Fibroblast of lung (primary cell): ENCODE data around the gene LIPA. TPM values are rescaled to one million over a fixed set of nuclear protein-coding genes. Genes with fewer than 3 reads are reported as not detected.

ENCODE experiments used
- DNase-seq, 2 donors: peaks; one replicate each; pipeline versions ENCODE4 v3.0.0 to v3.0.0-alpha.2; 2010; ENCODE audit warnings: low read depth in 2 of 2
- H2AFZ ChIP-seq: 2 replicates; pipeline ENCODE4 v1.5.1; 2012; ENCODE audit warnings: low read length, control low read depth, inconsistent platforms
- H3K27ac ChIP-seq: 2 replicates; pipeline ENCODE4 v1.5.1; 2011; ENCODE audit warnings: low read length, control low read depth; ENCODE audit not compliant: insufficient read depth
- H3K27me3 ChIP-seq: 2 replicates; pipeline ENCODE4 v1.5.1; 2011; ENCODE audit warnings: mild to moderate bottlenecking, low read length; ENCODE audit not compliant: control insufficient read depth, insufficient read depth
- H3K36me3 ChIP-seq: 2 replicates; pipeline ENCODE4 v1.5.1; 2011; ENCODE audit warnings: low read length; ENCODE audit not compliant: control insufficient read depth, insufficient read depth
- H3K4me1 ChIP-seq: 2 replicates; pipeline ENCODE4 v1.5.1; 2011; ENCODE audit warnings: low read length; ENCODE audit not compliant: control insufficient read depth, insufficient read depth; ENCODE audit errors: extremely low read depth
- H3K4me2 ChIP-seq: 2 replicates; pipeline ENCODE4 v1.5.1; 2011; ENCODE audit warnings: low read length, control low read depth; ENCODE audit not compliant: insufficient read depth; ENCODE audit errors: extremely low read depth
- H3K4me3 ChIP-seq, 4 experiments: fragments of 200-600 bp in 1 of 4; sonication (generic) in 1 of 4; replicated peaks in 1 of 4; 2 replicates each; pipeline ENCODE4 v1.5.1; 2011 to 2016; ENCODE audit warnings: low read length in 4 of 4, low read depth in 3 of 4, mild to moderate bottlenecking in 3 of 4, control low read depth in 2 of 4, inconsistent platforms in 1 of 4, mixed read lengths in 1 of 4; ENCODE audit not compliant: insufficient read depth in 1 of 4; ENCODE audit errors: control extremely low read depth in 1 of 4
- H3K79me2 ChIP-seq: 2 replicates; pipeline ENCODE4 v1.5.1; 2012; ENCODE audit warnings: mild to moderate bottlenecking, low read length, inconsistent platforms; ENCODE audit not compliant: control insufficient read depth, insufficient read depth
- H3K9ac ChIP-seq: 2 replicates; pipeline ENCODE4 v1.5.1; 2011; ENCODE audit warnings: mild to moderate bottlenecking, low read length, control low read depth; ENCODE audit not compliant: insufficient read depth
- H3K9me3 ChIP-seq: 2 replicates; pipeline ENCODE4 v1.5.1; 2012; ENCODE audit warnings: low read depth, low read length; ENCODE audit not compliant: control insufficient read depth, insufficient read depth
- H4K20me1 ChIP-seq: 2 replicates; pipeline ENCODE4 v1.5.1; 2011; ENCODE audit warnings: low read length; ENCODE audit not compliant: control insufficient read depth, insufficient read depth; ENCODE audit errors: extremely low read depth
- CTCF ChIP-seq, 2 donors: IDR thresholded peaks in 1 of 2; conservative IDR thresholded peaks in 1 of 2; 1 replicate in 1 of 2; 2 replicates in 1 of 2; pipeline ENCODE4 v1.5.1; 2011 to 2012; ENCODE audit warnings: low read length in 2 of 2, control low read depth in 1 of 2, inconsistent platforms in 1 of 2, low read depth in 1 of 2, mild to moderate bottlenecking in 1 of 2
- EZH2 ChIP-seq: IDR thresholded peaks from 2 replicates; pipeline ENCODE4 v1.5.1; 2012; ENCODE audit warnings: low read length, control low read depth, mild to moderate bottlenecking; ENCODE audit errors: missing control alignments
- polyA plus RNA-seq, 2 donors: library from polyadenylated mRNA; depleted of rRNA in 1 of 2; stranded (reverse) in 1 of 2; unstranded in 1 of 2; fragments of >200 nt; gene quantifications; 2 replicates each; pipeline ENCODE4 v1.2.1, GENCODE V29; 2011 to 2012; ENCODE audit warnings: missing spikeins in 1 of 2
- total RNA-seq: library from RNA; depleted of rRNA; stranded (reverse); fragments of >200 nt; gene quantifications from 2 replicates; pipeline ENCODE4 v1.2.1, GENCODE V29; 2014

The LIPA gene
- total and polyA plus RNA-seq, 2 donors (not counting 1 experiment from before 2014, with no cell fraction given) = 72.3 to 105 TPM

DNA sequence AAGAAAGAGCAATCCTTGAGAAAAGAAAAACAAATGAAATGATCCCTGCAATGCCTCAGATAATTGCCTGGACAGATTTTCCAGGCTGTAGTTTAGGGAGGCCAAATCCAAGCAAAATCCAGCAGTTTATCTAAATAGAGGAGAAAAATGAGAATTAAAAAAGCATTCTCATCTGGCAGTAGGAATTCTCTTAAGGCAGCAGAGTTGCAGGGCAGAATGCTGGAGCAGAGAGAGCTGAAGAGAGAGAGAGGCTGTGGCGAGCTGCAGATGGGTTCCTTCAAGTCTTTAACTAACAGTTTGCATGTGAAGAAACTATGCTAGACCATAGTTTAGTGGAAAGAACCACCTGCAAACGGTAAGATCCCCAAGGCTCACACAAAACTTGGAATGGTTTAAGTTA, 6.0 kb upstream of the LIPA start:
- Histone ChIP-seq H3K27me3 (no peaks in the 10 kb centered on the region), H3K79me2 (no peaks in the 10 kb centered on the region), H3K9ac (no peak overlapping the region), H3K9me3 (no peaks in the 10 kb centered on the region), H3K27ac (no peak overlapping the region), H3K36me3 (no peaks in the 10 kb centered on the region), H3K4me3 (no peak overlapping the region), H3K4me2 (no peak overlapping the region), H2AFZ (no peak overlapping the region), H3K4me1 (peaks cover 10% of the 10 kb centered on the region), H4K20me1 (no peaks in the 10 kb centered on the region)
- no peak for DNase-seq
- TF ChIP-seq CTCF (conservative IDR thresholded peaks at IDR 0.05 in 1 of 2, IDR thresholded peaks at IDR 0.05 in 1 of 2; ENCODE audit: low read depth in 1 of 2, low read length in 2 of 2) = no peak
- TF ChIP-seq EZH2 = no peak

- H3K9ac ChIP-seq = no peak overlapping the region
- no peaks in the 10 kb centered on the region for H4K20me1 ChIP-seq
- no peaks in the 10 kb centered on the region for H3K79me2 ChIP-seq
- DNase-seq = no peak
- H3K9me3 ChIP-seq = no peaks in the 10 kb centered on the region
- H3K4me1 ChIP-seq = peaks cover 6% of the 10 kb centered on the region
- H3K27me3 ChIP-seq = no peaks in the 10 kb centered on the region
- H2AFZ ChIP-seq = no peak overlapping the region
- no peaks in the 10 kb centered on the region for H3K36me3 ChIP-seq
- no peak overlapping the region for H3K4me2 ChIP-seq
- TF ChIP-seq CTCF (conservative IDR thresholded peaks at IDR 0.05 in 1 of 2, IDR thresholded peaks at IDR 0.05 in 1 of 2; ENCODE audit: low read depth in 1 of 2, low read length in 2 of 2) = no peak
- TF ChIP-seq EZH2 = no peak
- no peak overlapping the region for H3K27ac ChIP-seq
- no peak overlapping the region for H3K4me3 ChIP-seq
Measured at GRCh38 chr10:89256962-89257361, 5.4 kb upstream of the LIPA start.

GRCh38 chr10:89256340-89256739, 4.8 kb upstream of the LIPA start:
- Histone ChIP-seq H3K36me3 (no peaks in the 10 kb centered on the region), H3K27ac (no peak overlapping the region), H3K27me3 (no peaks in the 10 kb centered on the region), H4K20me1 (no peaks in the 10 kb centered on the region), H3K9ac (no peak overlapping the region), H3K9me3 (no peaks in the 10 kb centered on the region), H2AFZ (no peak overlapping the region), H3K4me1 (peaks cover 6% of the 10 kb centered on the region), H3K4me2 (no peak overlapping the region), H3K4me3 (no peak overlapping the region), H3K79me2 (no peaks in the 10 kb centered on the region)
- TF ChIP-seq EZH2 (no peak), CTCF (conservative IDR thresholded peaks at IDR 0.05 in 1 of 2, IDR thresholded peaks at IDR 0.05 in 1 of 2; ENCODE audit: low read depth in 1 of 2, low read length in 2 of 2) (no peak)
- DNase-seq = no peak
